Neural crest cell (in vitro differentiated cells): ENCODE data around the gene WDR49. TPM values are rescaled to one million over a fixed set of nuclear protein-coding genes. Genes with fewer than 3 reads are reported as not detected.

Experiments used
- DNase-seq: peaks from one replicate; pipeline ENCODE4 v3.0.0; 2021; ENCODE audit warnings: low read depth, mixed read lengths, low spot score
- H3K27ac Mint-ChIP-seq: one replicate; pipeline ENCODE4 v1.8.0; 2021; ENCODE audit warnings: mild to moderate bottlenecking, mixed read lengths; ENCODE audit not compliant: unreplicated experiment
- H3K27me3 Mint-ChIP-seq: 2 replicates; pipeline ENCODE4 v1.8.0; 2021; ENCODE audit warnings: low read depth, mild to moderate bottlenecking, mixed read lengths
- H3K36me3 Mint-ChIP-seq: 2 replicates; pipeline ENCODE4 v1.8.0; 2021; ENCODE audit warnings: low read depth, mild to moderate bottlenecking, mixed read lengths
- H3K4me1 Mint-ChIP-seq: 2 replicates; pipeline ENCODE4 v1.8.0; 2021; ENCODE audit warnings: mixed read lengths
- H3K4me3 Mint-ChIP-seq: one replicate; pipeline ENCODE4 v1.8.0; 2021; ENCODE audit warnings: mild to moderate bottlenecking, mixed read lengths
- H3K9me3 Mint-ChIP-seq: 2 replicates; pipeline ENCODE4 v1.8.0; 2021; ENCODE audit warnings: mixed read lengths
- CTCF ChIP-seq: fragments of 200-600 bp; sonication (generic); conservative IDR thresholded peaks from 2 replicates; pipeline ENCODE4 v1.5.0; 2021; ENCODE audit warnings: antibody characterized with exemption, mild to moderate bottlenecking
- total RNA-seq: library from RNA; stranded (reverse); gene quantifications from 2 replicates; pipeline ENCODE4 v1.2.1, GENCODE V29; 2021

The WDR49 gene
- total RNA-seq, 1 donor from 2014 or later, result 5.4 TPM

- Mint-ChIP-seq H3K4me1 (no peaks in the 10 kb centered on the region), H3K36me3 (no peaks in the 10 kb centered on the region), H3K27me3 (no peaks in the 10 kb centered on the region), H3K4me3 (no peak overlapping the region), H3K27ac (no peak overlapping the region), H3K9me3 (peaks cover 11% of the 10 kb centered on the region)
- no peak for DNase-seq
- TF ChIP-seq CTCF, result no peak
These were observed 169.2 kb downstream of the WDR49 start for GRCh38 chr3:167484551-167484950.

GRCh38 chr3:167483708-167484475, 169.8 kb downstream of the WDR49 start:
- H3K4me1 Mint-ChIP-seq, result no peaks in the 10 kb centered on the region
- no peak for DNase-seq
- no peaks in the 10 kb centered on the region for H3K36me3 Mint-ChIP-seq
- no peaks in the 10 kb centered on the region for H3K27me3 Mint-ChIP-seq
- H3K27ac Mint-ChIP-seq, result no peak overlapping the region
- no peak overlapping the region for H3K4me3 Mint-ChIP-seq
- no peak for TF ChIP-seq CTCF
- peaks cover 11% of the 10 kb centered on the region for H3K9me3 Mint-ChIP-seq

GRCh38 chr3:167481164-167481563, 172.6 kb downstream of the WDR49 start:
- no peak for DNase-seq
- H3K27ac Mint-ChIP-seq, result no peak overlapping the region
- H3K27me3 Mint-ChIP-seq, result no peaks in the 10 kb centered on the region
- H3K4me1 Mint-ChIP-seq, result no peaks in the 10 kb centered on the region
- peaks cover 2% of the 10 kb centered on the region for H3K9me3 Mint-ChIP-seq
- no peak for TF ChIP-seq CTCF
- no peaks in the 10 kb centered on the region for H3K36me3 Mint-ChIP-seq
- H3K4me3 Mint-ChIP-seq, result no peak overlapping the region

- no peak for TF ChIP-seq CTCF
These were observed 173.0 kb downstream of the WDR49 start for GRCh38 chr3:167480748-167481147.

GRCh38 chr3:167473863-167474262, 179.9 kb downstream of the WDR49 start, which contains the start of gene SERPINI2:
Gene SERPINI2 (minus strand): TSS chr3:167474042. CDS start chr3:167471834, 2,208 bp downstream.
- no peak within 1 kb of the TSS for H3K27ac Mint-ChIP-seq
- no peak within 1 kb of the TSS for H3K4me3 Mint-ChIP-seq
- no peaks in the 10 kb centered on the region for H3K27me3 Mint-ChIP-seq
- DNase-seq, result no peak
- no peaks in the 10 kb centered on the region for H3K4me1 Mint-ChIP-seq
- H3K36me3 Mint-ChIP-seq, result no peaks in the 10 kb centered on the region
- TF ChIP-seq CTCF, result no peak
- no peaks in the 10 kb centered on the region for H3K9me3 Mint-ChIP-seq

More at GRCh38 chr3:167480748-167481147, 173.0 kb downstream of the WDR49 start:
- H3K4me1 Mint-ChIP-seq, result no peaks in the 10 kb centered on the region
- H3K36me3 Mint-ChIP-seq, result no peaks in the 10 kb centered on the region
- no peak for DNase-seq
- H3K4me3 Mint-ChIP-seq, result no peak overlapping the region
- H3K27ac Mint-ChIP-seq, result no peak overlapping the region
- peaks cover 2% of the 10 kb centered on the region for H3K9me3 Mint-ChIP-seq
- H3K27me3 Mint-ChIP-seq, result no peaks in the 10 kb centered on the region
